WERI-Rb-1 (cell line): Measurements from ENCODE around the gene PORCN.

Experiments
- DNase-seq: peaks from one replicate; pipeline ENCODE4 v3.0.0-alpha.2; 2020
- H3K27ac ChIP-seq: fragments of 250-450 bp; sonication (Bioruptor Pico); 2 replicates; pipeline ENCODE4 v1.5.1; 2020; ENCODE audit warnings: mild to moderate bottlenecking, moderate library complexity
- H3K27me3 ChIP-seq: fragments of 250-450 bp; sonication (Bioruptor Pico); 2 replicates; pipeline ENCODE4 v1.5.1; 2021; ENCODE audit warnings: mild to moderate bottlenecking, low read depth, moderate library complexity; ENCODE audit not compliant: insufficient read depth, severe bottlenecking
- H3K36me3 ChIP-seq: fragments of 250-450 bp; sonication (Bioruptor Pico); 2 replicates; pipeline ENCODE4 v1.5.1; 2020; ENCODE audit warnings: mild to moderate bottlenecking, moderate library complexity
- H3K4me3 ChIP-seq: 2 replicates; pipeline ENCODE4 v1.5.1; 2011; ENCODE audit warnings: low read depth, mild to moderate bottlenecking, control low read depth, low read length
- H3K9me3 ChIP-seq: fragments of 250-450 bp; sonication (Bioruptor Pico); 2 replicates; pipeline ENCODE4 v1.5.1; 2021; ENCODE audit warnings: mild to moderate bottlenecking, moderate library complexity; ENCODE audit not compliant: severe bottlenecking
- CTCF ChIP-seq: IDR thresholded peaks from 2 replicates; pipeline ENCODE4 v1.5.1; 2011; ENCODE audit warnings: low read depth, mild to moderate bottlenecking, control low read depth, inconsistent platforms, low read length

PORCN gene

GRCh38 chrX:48538641-48539344 lies 30.0 kb downstream of the PORCN start:
- peaks cover 6% of the 10 kb centered on the region; the same call in 1 of the 2 replicates for H3K36me3 ChIP-seq
- peaks cover 3% of the 10 kb centered on the region for H3K27me3 ChIP-seq
- no peak for DNase-seq
- TF ChIP-seq CTCF = no peak
- H3K9me3 ChIP-seq = no peaks in the 10 kb centered on the region
- peak overlapping the region; percentile 56; the same call in 1 of the 2 replicates for H3K27ac ChIP-seq
- peak overlapping the region; percentile 19; the same call in 1 of the 2 replicates for H3K4me3 ChIP-seq

- peak within 1 kb of the TSS; percentile 50 for H3K4me3 ChIP-seq
These were observed 30.7 kb downstream of the PORCN start, which contains the start of gene TBC1D25 for GRCh38 chrX:48539345-48540027. TSS of gene TBC1D25 (plus strand) at chrX:48539714. CDS start at chrX:48539798, 84 bp downstream.

GRCh38 chrX:48540028-48540375 lies 31.2 kb downstream of the PORCN start:
- DNase-seq = no peak
- Histone ChIP-seq H3K9me3 (no peaks in the 10 kb centered on the region), H3K4me3 (peak overlapping the region; percentile 50), H3K36me3 (peaks cover 6% of the 10 kb centered on the region; the same call in 1 of the 2 replicates), H3K27me3 (peaks cover 3% of the 10 kb centered on the region), H3K27ac (no peak overlapping the region; the same call in 1 of the 2 replicates)
- no peak for TF ChIP-seq CTCF

More at GRCh38 chrX:48539345-48540027, 30.7 kb downstream of the PORCN start, which contains the start of gene TBC1D25:
- H3K9me3 ChIP-seq = no peaks in the 10 kb centered on the region
- peak; percentile 96 for DNase-seq
- peak; percentile 31; the same call in 1 of the 2 replicates for TF ChIP-seq CTCF
- H3K27ac ChIP-seq = peak within 1 kb of the TSS; percentile 56
- peaks cover 3% of the 10 kb centered on the region for H3K27me3 ChIP-seq
- peaks cover 6% of the 10 kb centered on the region; the same call in 1 of the 2 replicates for H3K36me3 ChIP-seq

GRCh38 chrX:48540480-48540879 lies 31.7 kb downstream of the PORCN start:
- peaks cover 6% of the 10 kb centered on the region; the same call in 1 of the 2 replicates for H3K36me3 ChIP-seq
- TF ChIP-seq CTCF = no peak
- no peak overlapping the region for H3K27ac ChIP-seq
- H3K4me3 ChIP-seq = no peak overlapping the region
- no peak for DNase-seq
- H3K9me3 ChIP-seq = no peaks in the 10 kb centered on the region
- peaks cover 3% of the 10 kb centered on the region for H3K27me3 ChIP-seq

- TF ChIP-seq CTCF = no peak
- H3K9me3 ChIP-seq = no peaks in the 10 kb centered on the region
- no peak for DNase-seq
- no peak overlapping the region for H3K4me3 ChIP-seq
- H3K36me3 ChIP-seq = peaks cover 6% of the 10 kb centered on the region; the same call in 1 of the 2 replicates
- peaks cover 3% of the 10 kb centered on the region for H3K27me3 ChIP-seq
- no peak overlapping the region for H3K27ac ChIP-seq
These were observed 32.5 kb downstream of the PORCN start for GRCh38 chrX:48541140-48541814.
